ENCODE results near the gene CREB3L2.
"Not testable (repeated sequence)": the region's sequence is repeated elsewhere in the genome, so short reads cannot be mapped to it uniquely, and the experiment has no call there.

Gene CREB3L2

DNA sequence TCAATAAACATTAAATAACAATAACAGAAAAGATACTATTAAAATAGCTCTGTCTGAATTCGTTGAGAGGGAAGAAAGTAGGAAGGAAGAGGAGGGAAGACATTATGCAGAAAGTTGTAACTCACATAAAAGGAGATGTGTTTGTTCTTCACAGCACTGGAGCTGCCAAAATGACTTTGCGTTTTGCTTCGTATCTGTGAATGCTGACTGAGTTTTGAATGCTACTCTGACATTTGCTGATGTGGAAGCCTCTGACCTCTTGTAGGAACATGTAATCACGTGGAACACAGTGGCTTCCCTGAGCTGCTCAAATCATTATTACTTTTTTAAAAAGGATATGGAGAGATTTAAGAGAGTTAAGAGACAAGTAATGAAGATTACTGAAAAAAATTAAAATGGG lies 139.5 kb downstream of the CREB3L2 start:
- no peak for DNase-seq

- no peak for DNase-seq
These were observed 141.3 kb downstream of the CREB3L2 start for GRCh38 chr7:137860542-137860941.

GRCh38 chr7:137853053-137853452 lies 148.8 kb downstream of the CREB3L2 start:
- no peak for DNase-seq

DNA sequence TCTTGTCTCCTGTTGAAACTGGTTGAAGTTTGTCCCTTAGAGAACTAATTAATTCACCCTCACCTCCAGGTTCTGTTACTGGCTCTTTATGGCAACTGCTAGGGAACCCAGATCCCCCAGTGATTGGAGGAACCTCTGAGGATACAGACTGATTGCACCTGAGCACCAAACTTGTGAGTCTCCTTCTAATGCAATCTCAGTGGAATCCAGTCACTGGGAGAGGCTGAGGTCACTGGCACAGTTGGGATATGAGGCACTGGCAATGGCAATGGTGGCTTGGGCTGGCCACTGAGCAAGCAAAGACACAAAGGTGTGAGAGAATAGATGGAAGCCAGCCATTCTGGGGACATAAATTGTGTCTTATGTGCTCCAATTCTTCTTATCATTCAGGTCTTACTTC lies 149.8 kb downstream of the CREB3L2 start:
- no peak for DNase-seq

GRCh38 chr7:137850972-137851945 lies 150.6 kb downstream of the CREB3L2 start:
- DNase-seq, result no peak

GRCh38 chr7:137850571-137850970 lies 151.3 kb downstream of the CREB3L2 start:
- no peak for DNase-seq

GRCh38 chr7:137848095-137848494 lies 153.8 kb downstream of the CREB3L2 start:
- no peak for DNase-seq

DNA sequence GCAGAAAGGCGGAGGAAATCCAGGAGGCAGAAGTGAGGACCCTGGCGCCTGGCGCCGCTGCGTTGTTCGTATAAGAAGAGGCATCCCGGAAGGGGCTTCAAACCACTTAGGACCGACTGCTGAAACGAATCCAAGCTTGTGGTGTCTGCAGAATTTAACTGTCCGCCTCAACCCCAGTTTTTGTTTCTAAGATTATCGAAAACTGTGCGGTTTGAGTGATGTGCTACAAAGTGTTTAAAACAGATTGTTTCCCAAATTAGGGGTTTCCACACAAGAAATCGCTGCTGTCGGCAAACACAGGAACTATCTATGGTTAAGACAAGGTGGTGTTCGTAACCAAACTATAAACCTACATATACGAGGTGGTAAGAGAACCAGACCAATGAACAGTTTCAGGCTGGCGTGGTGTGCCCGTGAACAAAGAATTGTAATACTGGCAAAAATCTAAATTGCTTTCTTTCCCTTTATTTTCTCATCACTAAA lies 154.3 kb downstream of the CREB3L2 start:
- no peak for DNase-seq

GRCh38 chr7:137846827-137847567 lies 154.9 kb downstream of the CREB3L2 start, which contains the start of gene DGKI:
Gene DGKI (minus strand): TSS chr7:137846974.
- DNase-seq, result no peak

- DNase-seq, result no peak
These were observed 155.4 kb downstream of the CREB3L2 start for GRCh38 chr7:137846549-137846826.

GRCh38 chr7:137844677-137845425 lies 157.0 kb downstream of the CREB3L2 start:
- no peak for DNase-seq

DNA sequence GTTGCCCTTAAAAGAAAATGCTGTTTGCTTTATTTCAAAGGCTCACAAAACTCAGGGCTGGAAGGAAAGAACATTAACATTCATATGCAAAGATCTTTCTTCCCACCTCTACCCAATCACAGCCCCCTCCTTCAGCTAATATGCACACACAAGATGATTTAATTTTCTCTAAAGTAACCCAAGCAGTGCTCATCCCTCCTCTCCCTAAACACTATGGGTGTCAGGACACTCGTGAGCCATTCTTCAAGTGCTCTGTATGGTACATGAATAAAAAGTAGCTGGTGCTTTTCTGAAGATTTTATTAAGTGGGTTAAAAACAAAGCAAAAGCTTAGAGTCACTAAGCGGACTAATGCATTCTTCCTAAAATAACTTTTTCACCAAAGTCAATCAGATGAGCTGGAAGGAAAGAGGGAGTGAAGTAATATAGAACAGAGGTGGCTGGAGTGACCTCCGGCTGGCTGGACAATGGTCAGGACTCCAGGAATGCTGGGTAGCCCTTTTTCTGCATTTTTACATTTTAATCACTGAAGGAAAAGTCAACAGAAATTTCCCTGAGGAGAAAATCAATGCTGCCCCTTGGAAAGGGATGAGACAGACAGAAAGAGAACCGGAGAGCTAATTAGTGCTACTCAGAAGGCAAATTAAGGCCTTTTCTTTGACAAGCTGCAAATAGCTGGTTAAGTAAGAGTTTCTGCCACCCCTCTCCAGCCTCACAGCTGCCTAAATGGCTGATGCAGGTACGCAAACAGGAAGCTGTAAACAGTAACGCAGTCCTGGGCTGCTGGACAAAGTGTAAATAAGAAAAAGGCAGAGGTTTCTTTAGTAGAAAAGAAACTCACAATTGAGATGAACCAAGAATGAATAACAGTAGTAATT lies 161.7 kb downstream of the CREB3L2 start:
- DNase-seq, result no peak

- DNase-seq, result no peak
These were observed 163.1 kb downstream of the CREB3L2 start for GRCh38 chr7:137838706-137839315.

GRCh38 chr7:137836541-137836940 lies 165.3 kb downstream of the CREB3L2 start:
- DNase-seq, result no peak

GRCh38 chr7:137836113-137836509 lies 165.8 kb downstream of the CREB3L2 start:
- DNase-seq, result no peak

GRCh38 chr7:137835486-137836112 lies 166.3 kb downstream of the CREB3L2 start:
- no peak for DNase-seq

DNA sequence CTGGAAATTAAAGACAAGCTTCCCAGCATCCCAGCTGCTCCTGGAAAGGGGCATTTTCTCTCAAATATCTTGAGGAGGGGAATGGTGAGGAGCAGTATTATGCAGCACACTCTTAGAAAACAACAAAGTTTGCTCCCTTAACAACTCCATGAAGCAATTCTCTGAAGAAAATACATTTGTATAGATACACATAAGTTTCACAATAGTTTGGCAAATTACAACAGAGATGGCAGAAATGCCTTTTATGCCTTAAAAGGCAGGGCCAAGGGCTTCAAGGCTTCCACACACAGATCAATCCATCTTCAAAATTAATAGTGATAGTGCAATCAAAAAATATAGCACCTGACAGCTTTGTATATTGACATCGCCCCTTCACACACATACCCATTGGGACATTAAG lies 167.3 kb downstream of the CREB3L2 start:
- no peak for DNase-seq

- not testable (repeated sequence) for DNase-seq
These were observed 168.9 kb downstream of the CREB3L2 start for GRCh38 chr7:137832990-137833389.

DNA sequence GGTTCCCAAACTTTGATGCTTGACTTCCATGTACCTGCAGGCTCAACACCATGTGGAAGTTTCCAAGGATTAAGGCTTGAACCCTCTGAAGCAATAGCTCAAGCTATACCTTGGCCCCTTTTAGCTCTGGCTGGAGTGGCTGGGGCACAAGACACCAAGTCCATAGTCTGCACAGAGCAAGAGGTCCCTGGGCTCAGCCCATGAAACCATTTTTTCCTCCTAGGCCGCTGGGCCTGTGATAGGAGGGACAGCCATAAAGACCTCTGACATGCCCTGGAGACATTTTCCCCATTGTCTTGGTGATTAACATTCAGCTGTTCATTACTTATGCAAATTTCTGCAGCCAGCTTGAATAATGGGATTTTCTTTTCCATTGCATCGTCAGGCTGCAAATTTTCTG lies 169.5 kb downstream of the CREB3L2 start:
- DNase-seq, result no peak

- not testable (repeated sequence) for DNase-seq
These were observed 170.3 kb downstream of the CREB3L2 start for GRCh38 chr7:137831555-137831954.

GRCh38 chr7:137829337-137829992 lies 172.4 kb downstream of the CREB3L2 start:
- no peak for DNase-seq
